PFSK-1 (cell line): ENCODE data around the gene CEACAM19.

Source experiments
- FOXP2 ChIP-seq: optimal IDR thresholded peaks from 2 replicates; pipeline ENCODE3; 2011; ENCODE audit warnings: borderline replicate concordance, control low read depth, inconsistent platforms; ENCODE audit not compliant: insufficient read depth; ENCODE audit errors: extremely low read length, extremely low read depth
- POLR2AphosphoS5 ChIP-seq: IDR thresholded peaks from 2 replicates; pipeline ENCODE4 v1.6.1; 2012; ENCODE audit warnings: low read depth, mild to moderate bottlenecking, control low read depth, low read length, moderate library complexity
- SIN3A ChIP-seq: IDR thresholded peaks from 2 replicates; pipeline ENCODE4 v1.6.1; 2012; ENCODE audit warnings: mild to moderate bottlenecking, low read length, moderate library complexity, borderline replicate concordance; ENCODE audit not compliant: insufficient read depth
- TAF1 ChIP-seq: IDR thresholded peaks from 2 replicates; pipeline ENCODE4 v1.6.1; 2012; ENCODE audit warnings: low read length, control low read depth, borderline replicate concordance; ENCODE audit not compliant: insufficient read depth
- TF ChIP-seq, protein P1 (sequence below), 2 experiments: IDR thresholded peaks; 2 replicates each; pipeline versions ENCODE4 v1.6.1 to v1.8.0; 2011 to 2012; ENCODE audit warnings: low read depth in 2 of 2, low read length in 2 of 2, control low read depth in 1 of 2, inconsistent platforms in 1 of 2, mild to moderate bottlenecking in 1 of 2, moderate library complexity in 1 of 2; ENCODE audit not compliant: insufficient read depth in 1 of 2

The CEACAM19 gene

DNA sequence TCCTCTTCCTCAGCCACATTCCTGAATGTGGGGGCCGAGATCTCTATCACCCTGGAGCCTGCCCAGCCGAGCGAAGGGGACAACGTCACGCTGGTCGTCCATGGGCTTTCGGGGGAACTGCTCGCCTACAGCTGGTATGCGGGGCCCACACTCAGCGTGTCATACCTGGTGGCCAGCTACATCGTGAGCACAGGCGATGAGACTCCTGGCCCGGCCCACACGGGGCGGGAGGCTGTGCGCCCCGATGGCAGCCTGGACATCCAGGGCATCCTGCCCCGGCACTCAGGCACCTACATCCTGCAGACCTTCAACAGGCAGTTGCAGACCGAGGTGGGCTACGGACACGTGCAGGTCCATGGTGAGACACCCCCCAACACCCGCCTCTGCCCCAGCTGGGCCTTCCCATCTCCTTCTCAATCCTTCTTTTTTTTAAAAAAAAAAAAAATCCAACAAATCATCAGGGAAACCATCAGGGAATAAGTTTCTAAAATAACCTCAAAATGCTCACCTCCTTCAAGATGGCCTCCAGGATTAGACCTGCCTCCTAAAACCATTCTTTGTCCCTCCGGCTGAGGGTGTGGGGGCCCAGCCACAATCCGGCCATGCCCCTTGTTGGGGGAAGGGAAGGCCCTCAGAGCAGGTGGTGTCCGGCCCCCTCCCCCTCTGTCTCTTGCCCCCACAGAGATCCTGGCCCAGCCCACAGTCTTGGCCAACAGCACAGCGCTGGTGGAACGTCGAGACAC is 32.2 kb downstream of the CEACAM19 start:
- TF ChIP-seq TAF1 (no peak), FOXP2 (no peak), POLR2AphosphoS5 (no peak), SIN3A (no peak)
- TF ChIP-seq, protein P1, sequence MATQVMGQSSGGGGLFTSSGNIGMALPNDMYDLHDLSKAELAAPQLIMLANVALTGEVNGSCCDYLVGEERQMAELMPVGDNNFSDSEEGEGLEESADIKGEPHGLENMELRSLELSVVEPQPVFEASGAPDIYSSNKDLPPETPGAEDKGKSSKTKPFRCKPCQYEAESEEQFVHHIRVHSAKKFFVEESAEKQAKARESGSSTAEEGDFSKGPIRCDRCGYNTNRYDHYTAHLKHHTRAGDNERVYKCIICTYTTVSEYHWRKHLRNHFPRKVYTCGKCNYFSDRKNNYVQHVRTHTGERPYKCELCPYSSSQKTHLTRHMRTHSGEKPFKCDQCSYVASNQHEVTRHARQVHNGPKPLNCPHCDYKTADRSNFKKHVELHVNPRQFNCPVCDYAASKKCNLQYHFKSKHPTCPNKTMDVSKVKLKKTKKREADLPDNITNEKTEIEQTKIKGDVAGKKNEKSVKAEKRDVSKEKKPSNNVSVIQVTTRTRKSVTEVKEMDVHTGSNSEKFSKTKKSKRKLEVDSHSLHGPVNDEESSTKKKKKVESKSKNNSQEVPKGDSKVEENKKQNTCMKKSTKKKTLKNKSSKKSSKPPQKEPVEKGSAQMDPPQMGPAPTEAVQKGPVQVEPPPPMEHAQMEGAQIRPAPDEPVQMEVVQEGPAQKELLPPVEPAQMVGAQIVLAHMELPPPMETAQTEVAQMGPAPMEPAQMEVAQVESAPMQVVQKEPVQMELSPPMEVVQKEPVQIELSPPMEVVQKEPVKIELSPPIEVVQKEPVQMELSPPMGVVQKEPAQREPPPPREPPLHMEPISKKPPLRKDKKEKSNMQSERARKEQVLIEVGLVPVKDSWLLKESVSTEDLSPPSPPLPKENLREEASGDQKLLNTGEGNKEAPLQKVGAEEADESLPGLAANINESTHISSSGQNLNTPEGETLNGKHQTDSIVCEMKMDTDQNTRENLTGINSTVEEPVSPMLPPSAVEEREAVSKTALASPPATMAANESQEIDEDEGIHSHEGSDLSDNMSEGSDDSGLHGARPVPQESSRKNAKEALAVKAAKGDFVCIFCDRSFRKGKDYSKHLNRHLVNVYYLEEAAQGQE (IDR thresholded peaks at IDR 0.05; ENCODE audit: insufficient read depth in 1 of 2, low read depth in 2 of 2, low read length in 2 of 2) = no peak

DNA sequence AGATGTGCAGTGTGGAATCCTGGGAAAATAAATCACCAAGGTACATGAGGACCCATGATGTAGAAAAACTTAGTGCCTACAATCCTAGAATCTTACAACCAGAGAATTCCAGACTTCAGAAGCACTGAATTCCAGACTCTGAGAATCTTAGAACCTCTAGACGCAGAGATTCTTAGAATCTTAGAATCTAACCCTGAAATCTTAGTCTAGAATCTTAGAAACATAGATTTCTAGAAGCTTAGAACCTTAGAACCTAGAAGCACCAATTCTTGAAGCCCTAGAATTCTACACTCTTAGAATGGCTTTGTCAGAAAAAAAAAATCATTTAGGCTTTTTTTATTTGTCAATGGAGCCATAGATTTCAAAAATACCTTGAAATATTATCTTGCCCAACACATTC is 33.7 kb downstream of the CEACAM19 start:
- TF ChIP-seq POLR2AphosphoS5 (no peak), SIN3A (no peak)

DNA sequence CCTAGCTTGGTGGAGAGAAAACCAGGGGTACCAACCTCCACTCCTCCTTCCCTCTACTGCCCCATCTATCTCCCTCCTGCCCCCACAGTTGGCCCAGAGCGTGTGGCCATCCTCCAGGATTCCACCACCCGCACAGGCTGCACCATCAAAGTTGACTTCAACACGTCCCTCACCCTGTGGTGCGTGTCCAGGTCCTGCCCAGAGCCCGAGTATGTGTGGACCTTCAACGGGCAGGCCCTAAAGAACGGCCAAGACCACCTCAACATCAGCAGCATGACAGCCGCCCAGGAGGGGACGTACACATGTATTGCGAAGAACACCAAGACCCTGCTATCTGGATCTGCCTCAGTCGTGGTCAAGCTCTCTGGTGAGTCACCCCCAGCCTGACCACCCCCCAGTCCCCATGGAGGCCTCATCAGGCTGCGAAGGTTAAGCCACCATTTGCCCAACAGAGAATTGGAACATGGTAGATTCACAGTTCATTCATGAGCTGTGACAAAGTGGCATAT is 34.3 kb downstream of the CEACAM19 start:
- no peak for TF ChIP-seq TAF1
- TF ChIP-seq, protein P1 (IDR thresholded peaks at IDR 0.05; ENCODE audit: insufficient read depth in 1 of 2, low read depth in 2 of 2, low read length in 2 of 2) = no peak
- TF ChIP-seq POLR2AphosphoS5 = no peak
- no peak for TF ChIP-seq SIN3A
- TF ChIP-seq FOXP2 = no peak

DNA sequence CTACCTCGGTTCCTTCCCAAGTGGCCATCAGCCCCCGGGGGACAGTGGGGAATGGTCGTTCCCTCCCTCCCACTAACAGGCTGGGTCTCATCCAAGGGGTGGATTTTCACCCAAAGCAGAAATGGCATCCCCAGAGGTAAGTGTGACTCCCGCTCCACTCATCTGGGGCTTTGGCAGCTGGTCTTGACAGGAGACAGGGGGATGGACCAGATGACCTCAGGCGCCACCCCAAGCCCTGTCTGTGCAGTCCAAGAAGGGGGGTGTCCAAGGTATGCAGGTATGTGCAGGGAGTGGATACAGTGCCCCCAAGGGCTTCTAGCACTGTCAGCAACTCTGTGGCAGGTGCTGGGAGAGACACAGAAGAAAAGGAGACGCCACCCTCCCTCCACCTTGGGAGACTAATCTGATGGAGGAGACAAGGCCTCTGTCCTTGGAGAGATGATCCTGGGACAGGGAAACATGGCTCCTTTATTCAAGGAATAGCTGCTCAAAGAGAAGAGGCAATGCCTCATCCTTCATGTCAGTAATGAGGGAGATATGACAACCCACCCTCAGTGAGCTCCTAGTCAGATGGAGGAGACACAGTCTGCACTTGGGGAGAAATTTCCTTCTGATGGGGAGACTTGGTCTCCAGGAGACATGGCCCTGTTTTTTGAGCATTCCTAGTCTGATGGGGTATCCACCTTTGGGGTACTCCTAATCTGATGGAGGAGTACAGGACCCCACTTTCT is 35.4 kb downstream of the CEACAM19 start:
- no peak for TF ChIP-seq SIN3A
- TF ChIP-seq, protein P1 (IDR thresholded peaks at IDR 0.05; ENCODE audit: insufficient read depth in 1 of 2, low read depth in 2 of 2, low read length in 2 of 2) = no peak
- no peak for TF ChIP-seq FOXP2
- TF ChIP-seq POLR2AphosphoS5 = no peak
- no peak for TF ChIP-seq TAF1

DNA sequence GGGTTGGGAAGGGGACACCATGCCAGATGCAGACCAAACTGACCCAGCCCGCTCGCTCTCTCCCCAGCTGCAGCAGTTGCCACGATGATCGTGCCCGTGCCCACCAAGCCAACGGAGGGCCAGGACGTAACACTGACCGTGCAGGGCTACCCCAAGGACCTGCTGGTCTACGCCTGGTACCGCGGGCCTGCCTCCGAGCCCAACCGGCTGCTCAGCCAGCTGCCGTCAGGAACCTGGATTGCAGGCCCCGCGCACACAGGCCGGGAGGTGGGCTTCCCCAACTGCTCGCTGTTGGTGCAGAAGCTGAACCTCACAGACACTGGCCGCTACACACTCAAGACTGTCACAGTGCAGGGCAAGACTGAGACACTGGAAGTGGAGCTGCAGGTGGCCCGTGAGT is 36.5 kb downstream of the CEACAM19 start:
- TF ChIP-seq TAF1 (no peak), FOXP2 (no peak), SIN3A (no peak), POLR2AphosphoS5 (no peak)
- TF ChIP-seq, protein P1 (IDR thresholded peaks at IDR 0.05; ENCODE audit: insufficient read depth in 1 of 2, low read depth in 2 of 2, low read length in 2 of 2) = no peak
